Measurements from ENCODE around the gene GMPR2.

DNA sequence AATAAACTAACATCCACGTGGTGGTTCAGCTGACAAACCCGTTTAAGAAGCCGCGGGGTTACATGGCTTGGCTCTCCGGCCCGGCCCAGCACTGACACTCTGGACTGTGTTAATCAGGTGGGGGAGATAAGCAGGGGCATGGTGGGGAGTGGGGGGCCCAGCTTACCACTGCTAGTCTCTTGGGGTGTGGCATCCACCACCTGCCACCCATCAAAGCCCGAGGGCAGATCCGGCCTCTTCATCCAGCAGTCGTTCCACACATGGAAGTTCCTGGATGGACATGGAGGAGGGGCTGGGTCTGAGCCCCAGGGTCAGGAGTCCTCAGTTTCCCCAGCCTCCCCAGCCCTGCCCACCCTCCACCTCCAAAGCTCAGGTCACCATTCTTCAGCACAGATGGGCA, 25.4 kb downstream of the GMPR2 start:
- TF ChIP-seq EZH2phosphoT487 (IDR thresholded peaks at IDR 0.05) (no peak), EZH2 (IDR thresholded peaks at IDR 0.05) (no peak)
